Neural progenitor cell (in vitro differentiated cells): ENCODE results near the gene DDX4.

Experiments used
- EZH2 ChIP-seq: fragments of 200-600 bp; sonication (generic); IDR thresholded peaks from 2 replicates; pipeline ENCODE4 v1.6.1; 2017; ENCODE audit warnings: antibody characterized with exemption, mild to moderate bottlenecking, moderate library complexity
- EZH2phosphoT487 ChIP-seq: fragments of 200-600 bp; sonication (generic); IDR thresholded peaks from 2 replicates; pipeline ENCODE4 v1.6.1; 2017; ENCODE audit warnings: antibody characterized with exemption
- TF ChIP-seq, protein P1 (sequence below): fragments of 200-600 bp; sonication (generic); IDR thresholded peaks from 2 replicates; pipeline ENCODE4 v1.5.1; 2017; ENCODE audit warnings: antibody characterized with exemption, mild to moderate bottlenecking

DNA sequence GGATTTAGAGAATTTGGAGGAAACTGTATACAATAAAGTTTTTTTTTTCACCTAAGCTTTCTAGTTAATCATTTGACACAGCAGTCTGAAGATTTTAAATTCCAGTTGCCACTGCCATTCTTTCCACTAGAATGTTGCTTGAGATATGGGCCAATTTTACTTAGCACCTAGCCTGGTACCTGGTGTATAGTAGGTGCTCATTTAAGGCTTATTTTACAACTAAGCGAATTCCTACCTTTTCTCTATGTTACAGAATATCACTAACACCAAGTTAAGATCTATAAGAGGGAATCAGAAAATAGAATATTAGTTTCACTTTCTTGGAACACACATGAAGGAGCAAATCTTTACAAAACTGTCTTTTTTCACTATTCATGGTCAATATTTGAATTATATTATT, 3.2 kb upstream of the DDX4 start:
- TF ChIP-seq EZH2phosphoT487 (no peak), EZH2 (no peak)
- TF ChIP-seq, protein P1, sequence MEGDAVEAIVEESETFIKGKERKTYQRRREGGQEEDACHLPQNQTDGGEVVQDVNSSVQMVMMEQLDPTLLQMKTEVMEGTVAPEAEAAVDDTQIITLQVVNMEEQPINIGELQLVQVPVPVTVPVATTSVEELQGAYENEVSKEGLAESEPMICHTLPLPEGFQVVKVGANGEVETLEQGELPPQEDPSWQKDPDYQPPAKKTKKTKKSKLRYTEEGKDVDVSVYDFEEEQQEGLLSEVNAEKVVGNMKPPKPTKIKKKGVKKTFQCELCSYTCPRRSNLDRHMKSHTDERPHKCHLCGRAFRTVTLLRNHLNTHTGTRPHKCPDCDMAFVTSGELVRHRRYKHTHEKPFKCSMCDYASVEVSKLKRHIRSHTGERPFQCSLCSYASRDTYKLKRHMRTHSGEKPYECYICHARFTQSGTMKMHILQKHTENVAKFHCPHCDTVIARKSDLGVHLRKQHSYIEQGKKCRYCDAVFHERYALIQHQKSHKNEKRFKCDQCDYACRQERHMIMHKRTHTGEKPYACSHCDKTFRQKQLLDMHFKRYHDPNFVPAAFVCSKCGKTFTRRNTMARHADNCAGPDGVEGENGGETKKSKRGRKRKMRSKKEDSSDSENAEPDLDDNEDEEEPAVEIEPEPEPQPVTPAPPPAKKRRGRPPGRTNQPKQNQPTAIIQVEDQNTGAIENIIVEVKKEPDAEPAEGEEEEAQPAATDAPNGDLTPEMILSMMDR = no peak
